ENCODE data around the gene MLXIP. TPM values are rescaled to one million over a fixed set of nuclear protein-coding genes. Genes with fewer than 3 reads are reported as not detected.
A peak's percentile ranks its signal among the peaks of the same experiment; 100 is the strongest.

The MLXIP gene
- total RNA-seq, 4 donors from 2014 or later = 9.6 to 20.0 (median 11.4) TPM

- H3K9me3 ChIP-seq = no peaks in the 10 kb centered on the region
- no peaks in the 10 kb centered on the region for H3K27me3 ChIP-seq
- no peak for DNase-seq
- H3K4me3 ChIP-seq = no peak overlapping the region
- 90 to 92% methylated on average over 11 of the region's 11 CpGs for WGBS, 2 donors
- H3K4me1 ChIP-seq = peaks cover 18 to 45% (median 18%) of the 10 kb centered on the region in 3 donors
- intact Hi-C loops (cut with DNase I) = no loop called here
- H3K27ac ChIP-seq = no peak overlapping the region
- H3K36me3 ChIP-seq = peaks cover 0 to 63% (median 0%) of the 10 kb centered on the region in 3 donors
- TF ChIP-seq POLR2A (IDR thresholded peaks at IDR 0.05) (no peak), CTCF (IDR thresholded peaks at IDR 0.05) (no peak)
Measured at GRCh38 chr12:122058549-122059149, 19.9 kb upstream of the MLXIP start.

- peaks cover 24 to 46% (median 25%) of the 10 kb centered on the region in 3 donors for H3K4me1 ChIP-seq
- 92 to 93% methylated on average over 16 to 20 of the region's 28 CpGs for WGBS, 2 donors
- H3K36me3 ChIP-seq = peaks cover 0 to 63% (median 0%) of the 10 kb centered on the region in 3 donors
- no peaks in the 10 kb centered on the region for H3K9me3 ChIP-seq
- TF ChIP-seq CTCF (IDR thresholded peaks at IDR 0.05) (no peak), POLR2A (IDR thresholded peaks at IDR 0.05) (no peak)
- no peak for DNase-seq
- no peak overlapping the region for H3K4me3 ChIP-seq
- peak overlapping the region in 3 of 4 donors; percentile 35 to 36 (median 36) for H3K27ac ChIP-seq
- intact Hi-C loops (cut with DNase I) = no loop called here
- no peaks in the 10 kb centered on the region for H3K27me3 ChIP-seq
Measured at GRCh38 chr12:122059203-122059960, 19.2 kb upstream of the MLXIP start.

GRCh38 chr12:122060081-122060501, 18.5 kb upstream of the MLXIP start:
- Histone ChIP-seq H3K9me3 (no peaks in the 10 kb centered on the region), H3K36me3 (peaks cover 0 to 58% (median 0%) of the 10 kb centered on the region in 3 donors), H3K4me1 (peaks cover 24 to 50% (median 32%) of the 10 kb centered on the region in 3 donors), H3K27me3 (no peaks in the 10 kb centered on the region), H3K27ac (peak overlapping the region in 3 of 4 donors; percentile 35 to 36 (median 36)), H3K4me3 (no peak overlapping the region)
- intact Hi-C loops (cut with DNase I) = no loop called here
- 50 to 69% methylated on average over 11 to 14 of the region's 22 CpGs for WGBS, 2 donors
- TF ChIP-seq POLR2A (IDR thresholded peaks at IDR 0.05) (no peak), CTCF (IDR thresholded peaks at IDR 0.05) (no peak)
- no peak for DNase-seq

GRCh38 chr12:122061253-122061652, 17.3 kb upstream of the MLXIP start:
- peaks cover 0 to 46% (median 0%) of the 10 kb centered on the region in 3 donors for H3K36me3 ChIP-seq
- H3K27me3 ChIP-seq = no peaks in the 10 kb centered on the region
- no peak overlapping the region for H3K4me3 ChIP-seq
- H3K4me1 ChIP-seq = peaks cover 24 to 56% (median 33%) of the 10 kb centered on the region in 3 donors
- no peak for DNase-seq
- no peaks in the 10 kb centered on the region for H3K9me3 ChIP-seq
- peak overlapping the region in 3 of 4 donors; percentile 1 to 55 (median 25) for H3K27ac ChIP-seq
- TF ChIP-seq POLR2A (IDR thresholded peaks at IDR 0.05) (no peak), CTCF (IDR thresholded peaks at IDR 0.05) (no peak)
- WGBS, 2 donors = 79 to 82% methylated on average over 6 to 13 of the region's 23 CpGs
- intact Hi-C loops (cut with DNase I) = no loop called here
